Stimulated activated CD8-positive, alpha-beta memory T cell treated with anti-CD3 and anti-CD28 coated beads, Interleukin-12 subunit alpha, Interleukin-12 subunit beta, amount 100 ng/mL, for 4 hours (primary cell): ENCODE measurements around the gene FBXO34.

Experiments used
- DNase-seq: peaks from one replicate; pipeline ENCODE4 v3.0.0-alpha.2; 2020; ENCODE audit warnings: low read depth

Gene FBXO34

GRCh38 chr14:55272922-55273321 is 1.7 kb downstream of the FBXO34 start:
- no peak for DNase-seq

GRCh38 chr14:55274146-55274545 is 2.9 kb downstream of the FBXO34 start:
- DNase-seq = no peak

DNA sequence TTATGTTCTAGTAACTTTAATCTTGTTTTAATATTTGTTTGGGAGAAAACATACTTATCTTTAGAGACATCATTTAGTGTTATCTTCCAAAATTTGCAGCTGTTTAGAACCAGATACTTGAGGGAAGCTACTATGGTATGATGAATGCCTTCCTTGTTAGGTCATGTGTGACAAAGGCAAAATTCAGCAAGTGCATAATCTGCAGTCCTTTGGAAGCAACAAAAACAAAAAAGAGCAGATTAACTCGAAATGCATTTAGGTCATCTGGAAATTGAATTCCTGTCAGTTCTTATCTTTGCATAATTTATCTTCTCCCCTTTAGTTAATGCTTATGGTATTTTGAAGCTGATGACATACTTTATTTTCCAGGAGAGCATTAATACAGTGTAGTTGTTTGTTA is 3.5 kb downstream of the FBXO34 start:
- DNase-seq = no peak

- no peak for DNase-seq
Measured at GRCh38 chr14:55276736-55277135, 5.5 kb downstream of the FBXO34 start.

- DNase-seq = no peak
Measured at GRCh38 chr14:55277972-55278740, 6.9 kb downstream of the FBXO34 start.

GRCh38 chr14:55279384-55279783 is 8.2 kb downstream of the FBXO34 start:
- DNase-seq = no peak

DNA sequence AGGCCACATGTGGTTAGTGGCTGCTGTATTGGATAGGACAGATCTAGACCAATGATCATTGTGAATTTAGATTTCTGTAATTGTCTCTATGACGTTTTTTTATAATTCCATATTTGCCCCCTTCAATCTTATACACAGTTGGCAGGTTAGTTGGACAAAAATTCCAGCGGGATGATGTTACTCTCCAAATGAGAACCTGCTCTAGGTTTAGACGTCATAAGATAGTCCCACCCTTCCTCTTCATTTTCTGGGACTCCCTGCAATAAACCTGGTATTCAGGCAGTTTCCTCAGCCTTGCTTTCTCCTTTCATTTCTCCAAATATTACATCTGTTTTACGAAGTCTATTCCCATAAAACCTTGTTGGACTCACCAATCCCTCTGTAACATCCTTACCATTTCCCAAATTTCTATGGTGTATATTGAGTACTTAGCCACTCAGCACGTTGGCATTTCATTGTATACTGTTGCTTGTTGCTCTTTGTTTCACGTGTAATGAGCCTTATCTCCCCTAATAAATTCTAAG is 10.2 kb downstream of the FBXO34 start:
- no peak for DNase-seq

- DNase-seq = no peak
Measured at GRCh38 chr14:55285048-55285652, 13.9 kb downstream of the FBXO34 start.

- no peak for DNase-seq
Measured at GRCh38 chr14:55288439-55288838, 17.2 kb downstream of the FBXO34 start.

- no peak for DNase-seq
Measured at GRCh38 chr14:55291480-55292081, 20.4 kb downstream of the FBXO34 start.

GRCh38 chr14:55294603-55295002 is 23.4 kb downstream of the FBXO34 start:
- no peak for DNase-seq

GRCh38 chr14:55297611-55298499 is 26.6 kb downstream of the FBXO34 start:
- DNase-seq = no peak

GRCh38 chr14:55298500-55298822 is 27.2 kb downstream of the FBXO34 start:
- no peak for DNase-seq

GRCh38 chr14:55301437-55302121 is 30.4 kb downstream of the FBXO34 start:
- DNase-seq = no peak

DNA sequence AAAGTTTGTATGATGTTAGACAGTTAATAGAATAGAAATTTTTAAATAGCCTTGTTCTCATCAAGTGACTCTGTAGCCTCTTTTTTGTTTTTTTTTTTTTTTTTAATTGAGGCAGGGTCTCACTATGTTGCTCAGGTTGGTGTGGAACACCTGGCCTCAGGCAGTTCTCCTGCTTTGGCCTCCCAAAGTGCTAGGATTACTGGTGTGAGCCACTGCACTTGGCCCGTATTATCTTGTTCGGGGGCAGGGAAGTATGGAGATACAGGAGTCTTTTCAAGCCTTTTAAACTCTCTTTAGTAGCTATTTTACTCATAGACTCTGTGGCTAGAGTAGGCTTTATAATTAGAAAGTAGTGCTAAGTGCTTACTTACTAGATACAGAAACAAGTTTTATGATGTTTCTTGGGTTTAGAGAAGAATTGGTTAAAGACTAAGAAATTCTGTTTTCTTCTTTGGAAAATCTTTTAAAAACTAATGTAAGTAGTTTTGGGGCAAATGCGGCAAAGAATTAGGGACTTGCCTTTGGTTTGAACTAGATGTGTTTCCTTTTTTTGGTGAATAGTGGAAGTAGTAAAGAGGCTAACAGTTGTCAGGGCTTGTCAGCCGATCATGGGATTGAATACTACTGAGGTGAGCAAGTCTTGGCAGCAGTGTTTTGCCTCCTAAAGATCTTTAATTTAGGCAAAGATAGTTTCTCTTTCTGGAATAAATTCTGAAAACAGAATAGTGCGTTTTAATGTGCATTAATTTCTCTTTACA is 31.3 kb downstream of the FBXO34 start:
- DNase-seq = no peak

DNA sequence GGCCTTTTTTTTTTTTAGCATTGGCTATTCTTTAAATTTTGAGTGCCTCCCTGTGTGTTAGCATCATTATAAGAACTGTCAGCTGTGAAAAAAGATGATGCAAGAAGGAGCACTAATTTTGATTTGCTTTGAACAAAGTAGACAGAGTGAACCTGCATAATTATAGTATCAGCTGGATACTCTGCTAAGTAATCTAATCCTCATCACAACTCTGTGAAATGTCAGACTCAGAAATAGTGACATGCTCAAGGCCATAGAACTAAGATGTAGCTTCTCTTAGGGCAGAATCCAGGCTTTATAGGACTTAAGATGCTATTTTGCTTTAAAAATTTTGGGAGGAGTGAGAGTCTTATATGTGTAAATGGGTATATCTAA is 31.9 kb downstream of the FBXO34 start:
- DNase-seq = no peak

- no peak for DNase-seq
Measured at GRCh38 chr14:55303691-55304145, 32.5 kb downstream of the FBXO34 start.

DNA sequence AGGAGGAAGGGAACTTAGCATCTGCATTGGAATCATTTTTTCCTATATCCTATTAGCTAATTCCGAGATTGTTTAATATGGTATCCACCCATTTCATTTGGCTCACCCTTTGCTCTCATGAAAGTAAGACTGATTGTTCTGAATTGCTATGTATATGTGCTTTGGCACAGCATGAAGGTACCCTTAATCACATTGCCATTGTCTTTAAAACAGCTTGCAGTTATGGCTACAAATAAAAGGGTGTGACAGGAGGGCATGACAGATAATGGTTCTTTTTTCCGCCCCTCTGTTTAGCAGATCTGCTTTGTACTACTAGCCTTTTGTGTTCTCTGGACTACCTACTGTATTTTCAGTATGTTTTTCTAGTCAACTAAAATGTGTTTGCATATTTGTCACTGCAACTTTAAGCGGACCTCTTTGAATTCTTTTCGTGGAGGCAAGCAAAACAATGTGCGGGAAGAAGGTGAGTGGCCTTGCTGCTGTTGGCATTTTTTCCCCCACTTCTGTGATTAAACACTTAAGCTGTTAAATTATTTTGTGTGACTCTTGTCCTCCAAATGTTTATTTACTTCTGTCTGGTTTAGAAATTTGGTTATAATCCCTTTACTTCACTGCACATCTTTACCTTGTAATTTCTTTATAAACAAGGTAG is 35.8 kb downstream of the FBXO34 start:
- no peak for DNase-seq

DNA sequence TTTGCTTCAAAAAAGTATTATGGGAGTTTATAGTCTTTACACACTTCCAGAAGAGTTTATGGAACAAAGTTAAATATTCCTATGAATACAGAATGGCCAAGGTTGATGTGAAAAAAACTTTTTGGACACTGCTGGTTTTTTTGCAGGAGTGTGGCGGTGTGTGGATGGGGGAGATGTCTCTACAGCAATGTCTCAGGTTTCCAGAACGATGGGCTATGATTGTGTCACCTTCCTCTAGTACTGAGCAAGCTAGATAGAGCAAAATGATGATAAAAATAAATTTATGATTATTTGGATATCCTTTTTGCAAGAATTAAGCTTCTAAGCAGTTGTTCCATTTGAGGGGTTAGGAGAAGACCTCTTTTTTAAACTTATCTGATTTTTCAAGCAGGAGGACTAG is 37.9 kb downstream of the FBXO34 start:
- DNase-seq = no peak

GRCh38 chr14:55309761-55310365 is 38.6 kb downstream of the FBXO34 start:
- DNase-seq = no peak
